Stimulated activated CD8-positive, alpha-beta memory T cell treated with anti-CD3 and anti-CD28 coated beads, Interleukin-7, amount 100 ng/mL, for 1 hour (primary cell): Measurements from ENCODE around the gene MARCHF3.

ENCODE experiments used
- DNase-seq, 2 donors: peaks; one replicate each; pipeline ENCODE4 v3.0.0-alpha.2; 2020; ENCODE audit warnings: low read depth in 2 of 2

The MARCHF3 gene

DNA sequence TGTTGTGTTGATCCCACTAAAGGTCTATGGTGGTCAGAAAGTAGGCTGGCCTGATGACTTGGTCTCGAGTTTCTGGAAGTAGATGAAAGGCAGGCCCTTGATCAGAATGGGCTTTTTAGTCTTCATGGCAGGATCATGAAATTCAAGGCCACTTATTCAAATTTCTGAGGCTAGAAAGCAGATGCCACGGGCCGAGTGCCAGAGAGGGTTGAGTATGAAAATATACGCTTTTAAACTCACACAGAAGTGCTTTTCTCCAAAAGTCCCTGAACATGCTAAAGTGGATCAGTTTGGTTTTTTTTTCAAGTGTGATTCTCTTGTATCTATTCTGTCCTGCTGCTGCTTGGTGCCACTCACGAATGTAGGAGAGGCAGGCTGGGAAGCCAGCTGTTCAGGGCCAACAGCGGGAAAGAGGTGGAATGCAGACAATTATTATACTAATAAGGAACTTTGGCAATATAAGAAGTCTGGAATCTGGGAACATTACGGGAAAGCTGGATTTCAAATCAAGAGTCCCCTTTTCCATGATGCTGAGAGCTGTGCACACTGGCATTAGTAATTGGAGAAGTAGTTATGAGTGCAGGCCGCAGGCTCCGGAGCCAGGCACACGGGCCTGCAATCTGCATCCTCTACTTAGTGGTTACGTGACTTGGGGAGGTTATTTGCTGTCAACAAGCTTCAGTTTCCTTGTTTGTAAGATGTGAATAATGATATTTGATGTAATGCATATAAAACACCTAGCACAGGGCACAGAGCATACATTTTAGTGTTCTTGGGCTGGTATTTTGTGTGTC, 157.6 kb downstream of the MARCHF3 start:
- no peak for DNase-seq

- no peak for DNase-seq
Measured at GRCh38 chr5:126871441-126871840, 158.9 kb downstream of the MARCHF3 start.

DNA sequence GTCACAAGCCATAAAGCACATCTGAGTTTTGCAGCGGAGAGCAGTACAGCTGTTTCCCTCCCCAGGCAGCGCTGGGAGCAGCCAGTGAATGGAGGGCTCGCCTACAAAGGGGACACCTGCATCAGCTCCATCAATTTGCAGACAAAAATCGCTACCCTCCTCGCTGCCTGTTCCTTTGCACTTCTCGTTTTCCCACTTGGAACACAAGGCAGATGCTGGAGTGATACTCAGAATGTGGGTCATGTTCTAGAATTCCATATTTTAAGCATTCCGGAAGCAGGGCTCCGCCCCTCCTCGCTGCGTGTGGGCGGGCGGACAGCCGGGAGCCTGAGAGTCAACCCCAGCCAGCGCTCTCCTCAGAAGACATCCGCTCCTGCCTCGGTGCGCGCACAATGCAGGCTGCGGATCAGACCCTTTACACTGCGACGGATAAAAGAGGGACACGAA, 161.3 kb downstream of the MARCHF3 start:
- DNase-seq = no peak

- DNase-seq = no peak
Measured at GRCh38 chr5:126868338-126869004, 161.9 kb downstream of the MARCHF3 start.

DNA sequence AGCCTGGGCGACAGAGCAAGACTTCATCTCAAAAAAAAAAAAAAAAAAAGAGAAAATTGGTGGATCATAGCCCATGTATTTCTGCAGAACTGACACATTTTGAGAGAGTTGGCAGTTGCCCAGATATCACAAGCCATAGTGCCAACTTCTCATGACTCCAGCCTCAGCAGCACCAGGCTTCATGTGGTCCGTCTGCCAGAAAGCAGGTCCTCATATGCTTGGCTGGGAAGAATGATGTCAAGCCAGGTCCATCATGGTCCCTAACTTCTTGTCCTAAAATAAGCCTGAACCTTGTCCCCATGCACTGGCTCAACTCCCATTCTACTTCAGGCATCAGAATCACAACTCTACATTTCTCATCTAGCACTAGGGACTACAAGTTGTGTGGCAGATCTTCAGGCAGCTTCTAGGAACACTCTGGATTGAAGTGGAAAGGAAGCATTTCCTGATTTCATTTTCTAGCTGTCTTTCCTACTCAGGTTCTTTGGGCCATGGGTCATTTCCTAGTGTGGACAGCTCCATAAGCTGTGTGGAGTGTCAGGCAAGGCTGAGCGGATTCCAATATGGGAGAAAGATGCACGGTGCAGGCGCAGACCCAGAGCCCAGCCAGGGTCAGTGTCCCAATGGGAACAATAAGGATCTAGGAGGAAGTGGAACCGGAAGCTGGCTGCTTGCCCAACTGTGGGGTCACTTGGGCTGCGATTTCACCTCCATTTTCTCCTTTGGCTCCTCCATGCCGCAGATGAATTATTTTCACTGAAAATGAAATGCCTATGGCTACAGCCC, 163.3 kb downstream of the MARCHF3 start:
- no peak for DNase-seq

- DNase-seq = no peak
Measured at GRCh38 chr5:126865299-126865698, 165.1 kb downstream of the MARCHF3 start.

DNA sequence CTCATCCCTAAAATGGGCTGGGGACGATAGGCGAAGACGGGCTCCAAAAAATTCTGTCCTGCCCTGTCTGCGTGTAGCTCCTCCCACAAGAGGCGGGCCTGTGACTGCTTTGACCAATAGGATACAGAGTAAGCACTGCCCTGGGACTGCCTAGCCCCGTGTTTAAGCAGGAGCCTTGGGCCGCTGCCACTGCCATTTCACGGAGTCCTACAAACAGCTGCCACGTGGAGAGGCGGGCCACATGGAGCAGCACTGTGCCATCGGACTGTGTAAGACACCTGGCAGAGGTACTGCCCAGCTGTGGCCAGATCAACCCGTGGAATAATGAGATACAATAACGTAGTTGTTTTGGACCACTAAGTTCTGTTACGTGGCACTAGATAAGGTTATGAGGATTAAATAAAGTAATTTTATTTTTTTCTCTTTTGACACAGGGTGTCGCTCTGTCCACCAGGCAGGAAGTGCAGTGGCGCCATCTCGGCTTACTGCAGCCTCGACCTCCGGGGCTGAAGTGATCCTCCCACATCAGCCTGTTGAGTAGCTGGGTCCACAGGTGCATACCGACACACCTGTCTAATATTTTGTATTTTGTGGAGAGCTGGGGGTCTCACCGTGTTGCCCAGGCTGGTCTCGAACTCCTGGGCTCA, 166.2 kb downstream of the MARCHF3 start:
- DNase-seq = no peak

DNA sequence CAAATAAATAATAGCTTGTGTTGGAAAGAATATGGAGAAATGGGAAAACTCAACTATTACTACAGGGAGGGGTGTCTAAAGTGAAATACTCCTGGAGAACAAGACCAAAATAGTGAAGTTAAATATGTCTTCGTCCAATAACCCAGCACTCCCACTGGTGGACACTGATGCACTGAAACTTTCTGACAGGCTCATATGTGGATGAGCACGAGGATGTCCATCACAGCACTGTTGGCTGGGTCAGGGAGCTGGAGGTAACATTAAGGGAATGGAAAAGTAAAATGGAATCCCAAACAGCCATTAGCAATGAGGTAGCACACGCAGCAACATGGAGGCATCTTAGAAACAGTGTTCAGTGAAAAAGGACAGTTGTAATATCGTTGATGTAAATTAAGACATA, 167.0 kb downstream of the MARCHF3 start:
- no peak for DNase-seq

- DNase-seq = no peak
Measured at GRCh38 chr5:126858441-126858840, 171.9 kb downstream of the MARCHF3 start.

DNA sequence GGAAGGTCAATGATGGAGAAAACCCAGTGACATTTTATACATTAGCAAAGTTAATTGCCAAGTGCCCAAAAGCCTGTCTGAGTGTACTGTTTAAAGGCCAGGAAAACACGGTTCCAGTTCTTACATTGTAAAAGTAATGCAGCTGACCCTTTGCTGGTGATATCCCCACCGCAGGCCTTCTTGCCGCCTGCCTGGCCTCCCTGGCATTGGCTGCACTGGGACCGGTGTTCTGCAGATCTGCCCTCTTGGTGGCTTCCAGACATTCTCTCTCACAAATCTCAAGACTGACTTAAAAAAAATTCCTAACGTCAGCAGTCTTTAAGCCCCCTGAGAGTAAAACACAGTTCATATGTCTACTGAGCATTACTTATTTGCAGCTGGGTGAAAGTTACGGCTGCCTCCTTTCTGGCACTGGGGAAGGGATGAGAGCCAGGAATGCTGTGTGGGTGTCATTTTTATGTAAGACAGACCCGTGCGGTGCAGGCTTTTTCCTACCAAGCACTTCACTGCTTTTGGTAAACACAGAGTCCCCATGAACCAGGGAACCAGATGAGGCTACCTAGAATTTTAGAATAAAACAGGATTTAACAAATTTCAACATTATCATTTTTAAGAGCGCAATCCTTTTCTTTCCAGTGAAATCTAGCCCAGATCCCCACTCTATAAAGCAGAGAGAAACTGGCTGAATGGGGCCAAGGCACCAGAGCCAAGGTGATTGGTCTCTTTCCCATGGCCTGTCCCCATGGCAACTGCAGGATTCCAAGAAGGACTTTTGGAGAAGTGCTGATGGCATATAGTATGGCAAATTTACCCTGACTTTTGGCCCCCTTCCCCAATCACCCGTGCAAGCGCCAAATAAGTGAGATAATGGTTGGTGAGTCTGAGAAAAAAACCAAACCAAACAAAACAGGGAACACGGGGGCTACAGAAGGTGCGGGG, 172.6 kb downstream of the MARCHF3 start:
- no peak for DNase-seq

- DNase-seq = no peak
Measured at GRCh38 chr5:126855266-126855665, 175.1 kb downstream of the MARCHF3 start.

DNA sequence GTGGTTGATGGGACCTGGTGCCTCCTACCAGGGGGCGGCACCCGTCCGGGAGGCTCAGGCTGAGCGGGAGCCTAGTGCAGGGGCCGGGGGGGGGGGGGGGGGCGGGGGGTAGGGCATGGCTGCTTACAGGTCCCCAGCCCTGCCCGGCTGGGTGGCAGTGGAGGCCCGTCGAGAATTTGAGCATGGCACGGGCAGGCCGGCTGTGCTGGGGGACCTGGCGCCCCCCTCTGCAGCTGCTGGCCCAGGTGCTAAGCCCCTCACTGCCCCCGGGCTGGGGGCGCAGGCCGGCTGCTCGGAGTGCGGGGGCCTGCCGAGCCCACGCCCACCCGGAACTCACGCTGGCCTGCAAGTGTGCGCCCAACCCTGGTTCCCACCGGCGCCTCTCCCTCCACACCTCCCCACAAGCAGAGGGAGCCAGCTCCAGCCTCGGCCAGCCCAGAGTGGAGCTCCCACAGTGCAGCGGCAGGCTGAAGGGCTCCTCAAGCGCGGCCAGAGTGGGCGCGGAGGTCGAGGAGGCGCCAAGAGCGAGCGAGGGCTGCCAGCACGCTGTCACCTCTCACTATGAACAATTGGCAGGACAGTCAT, 175.7 kb downstream of the MARCHF3 start:
- DNase-seq = no peak

DNA sequence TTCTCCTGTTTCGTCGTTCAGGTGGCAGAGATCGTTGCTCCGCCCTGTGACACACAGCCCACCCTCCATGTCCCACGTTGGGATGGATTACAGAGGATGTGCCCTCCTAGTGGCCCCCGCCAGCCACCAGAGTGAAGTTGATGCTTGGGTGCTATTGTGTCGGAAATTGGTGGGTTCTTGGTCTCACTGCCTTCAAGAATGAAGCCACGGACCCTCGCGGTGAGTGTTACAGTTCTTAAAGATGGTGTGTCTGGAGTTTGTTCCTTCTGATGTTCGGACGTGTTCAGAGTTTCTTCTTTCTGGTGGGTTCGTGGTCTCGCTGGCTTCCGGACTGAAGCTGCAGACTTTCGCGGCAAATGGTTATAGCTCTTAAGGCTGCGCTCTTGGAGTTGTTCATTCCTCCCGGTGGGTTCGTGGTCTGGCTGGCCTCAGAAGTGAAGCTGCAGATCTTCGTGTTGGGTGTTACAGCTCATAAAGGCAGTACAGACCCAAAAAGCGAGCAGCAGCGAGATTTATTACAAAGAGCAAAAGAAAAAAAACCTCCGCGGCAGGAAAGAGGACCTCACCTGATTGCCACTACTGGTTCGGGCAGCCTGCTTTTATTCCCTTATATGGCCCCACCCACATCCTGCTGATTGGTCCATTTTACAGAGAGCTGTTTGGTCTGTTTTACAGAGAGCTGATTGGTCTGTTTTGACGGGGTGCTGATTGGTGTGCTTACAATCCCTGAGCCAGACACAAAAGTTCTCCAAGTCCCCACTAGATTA, 176.6 kb downstream of the MARCHF3 start:
- DNase-seq = peak in 1 of 2 donors; percentile 4

GRCh38 chr5:126852841-126853271, 177.5 kb downstream of the MARCHF3 start:
- no peak for DNase-seq

DNA sequence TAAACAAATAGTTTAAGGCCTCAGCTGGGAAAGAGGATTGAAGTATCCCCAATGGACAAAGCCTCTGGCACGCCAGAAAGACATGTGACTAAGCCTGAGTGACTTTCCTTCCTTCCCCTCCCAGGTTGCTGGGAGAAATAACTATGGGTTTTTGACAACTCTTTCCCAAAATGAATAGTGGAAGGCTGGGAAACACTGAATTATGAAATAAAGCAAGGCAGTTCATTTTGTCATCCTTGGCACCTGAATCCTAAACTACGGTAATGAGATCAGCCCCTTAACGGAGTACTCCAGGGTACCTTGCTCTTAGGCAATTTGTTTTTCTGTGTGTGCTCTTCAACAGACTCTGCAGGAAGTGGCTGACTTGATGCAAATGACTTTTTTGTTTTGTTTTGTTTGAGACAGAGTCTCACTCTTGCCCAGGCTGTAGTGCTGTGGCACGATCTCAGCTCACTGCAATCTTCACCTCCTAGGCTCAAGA, 178.2 kb downstream of the MARCHF3 start:
- no peak for DNase-seq

- DNase-seq = no peak
Measured at GRCh38 chr5:126851501-126852011, 178.8 kb downstream of the MARCHF3 start.

GRCh38 chr5:126849101-126849678, 181.2 kb downstream of the MARCHF3 start:
- DNase-seq = no peak

DNA sequence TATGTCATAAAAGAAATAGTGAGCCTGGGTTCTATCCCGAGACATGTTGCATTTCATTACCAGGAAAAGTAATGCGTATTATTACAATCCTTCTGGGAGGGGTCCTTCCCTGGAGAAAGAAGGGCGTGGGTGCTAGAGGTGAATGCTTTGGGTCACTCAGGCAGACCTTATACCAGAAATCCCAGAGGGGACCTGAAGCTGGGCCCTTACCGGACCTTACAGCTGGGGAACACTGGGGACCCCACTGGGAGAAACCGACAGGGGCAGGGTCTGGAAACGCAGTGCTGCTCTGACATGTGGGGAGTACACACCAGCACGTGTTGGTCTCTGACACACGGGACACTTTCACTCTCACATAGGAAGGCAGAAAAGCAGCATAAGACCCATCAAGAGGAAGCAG, 182.1 kb downstream of the MARCHF3 start:
- no peak for DNase-seq

GRCh38 chr5:126847826-126848251, 182.5 kb downstream of the MARCHF3 start:
- DNase-seq = no peak
